IPS DF 6.9 (cell line): ENCODE data around the gene PODXL2.

Source experiments
- DNase-seq: peaks from one replicate; pipeline ENCODE4 v3.0.0-alpha.2; 2013; ENCODE audit warnings: low read depth, low spot score
- H3K27ac ChIP-seq: one replicate; pipeline ENCODE4 v1.5.1; 2013; ENCODE audit warnings: low read length, control low read depth
- H3K27me3 ChIP-seq: 2 replicates; pipeline ENCODE4 v1.6.1; 2013; ENCODE audit warnings: mild to moderate bottlenecking, low read length; ENCODE audit not compliant: control insufficient read depth, insufficient read depth
- H3K36me3 ChIP-seq: 2 replicates; pipeline ENCODE4 v1.6.1; 2013; ENCODE audit warnings: low read length; ENCODE audit not compliant: control insufficient read depth, insufficient read depth
- H3K4me1 ChIP-seq: 2 replicates; pipeline ENCODE4 v1.6.1; 2013; ENCODE audit warnings: low read length; ENCODE audit not compliant: control insufficient read depth, insufficient read depth
- H3K4me3 ChIP-seq: 2 replicates; pipeline ENCODE4 v1.5.1; 2013; ENCODE audit warnings: mild to moderate bottlenecking, low read length
- H3K9me3 ChIP-seq: 2 replicates; pipeline ENCODE4 v1.6.1; 2013; ENCODE audit warnings: low read length, inconsistent platforms; ENCODE audit not compliant: control insufficient read depth, insufficient read depth
- WGBS: extraction: QIAGEN DNeasy Blood & Tissue Kit; methylation state at CpG from one replicate; pipeline ENCODE4 v1.1.7; 2013; ENCODE audit warnings: mixed read lengths, missing lambda C conversion rate; ENCODE audit not compliant: insufficient read length, insufficient coverage; 5-methylcytosine and 5-hydroxymethylcytosine counted together

The PODXL2 gene

DNA sequence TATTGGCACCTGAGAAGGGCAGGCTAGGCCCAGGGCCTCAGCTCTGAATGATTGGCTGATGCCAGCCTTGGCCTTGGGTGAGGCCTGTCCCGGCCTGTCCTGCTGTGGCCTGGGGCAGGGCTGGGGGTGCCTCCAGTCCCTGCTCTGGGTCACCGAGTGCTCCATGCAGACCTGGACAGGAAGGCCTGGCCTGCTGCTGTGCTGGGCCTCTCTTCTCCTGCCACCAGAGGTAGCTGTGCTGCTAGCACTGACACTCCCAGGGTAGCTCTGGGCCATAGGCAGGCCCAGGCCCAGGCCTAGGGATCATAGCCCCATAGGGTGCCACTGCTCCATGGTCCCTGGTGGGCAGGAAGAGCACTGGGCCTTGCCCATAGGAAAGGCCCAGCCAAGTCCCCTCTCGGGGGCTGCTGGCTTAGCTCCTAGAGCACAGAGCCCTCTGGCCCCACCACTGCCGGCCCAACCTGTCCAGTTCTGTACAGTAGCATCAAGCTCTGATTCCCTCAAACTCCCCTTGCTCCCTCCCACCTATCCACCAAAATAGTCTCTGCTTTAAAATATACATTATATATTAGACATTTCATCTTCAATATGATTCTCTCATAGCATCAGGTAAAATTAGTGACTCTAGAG is 62.0 kb downstream of the PODXL2 start:
- WGBS, result no CpG with 5 or more reads among the region's 4 CpGs
- no peak for DNase-seq
- no peaks in the 10 kb centered on the region for H3K9me3 ChIP-seq
- no peak overlapping the region for H3K27ac ChIP-seq
- H3K36me3 ChIP-seq, result no peaks in the 10 kb centered on the region
- peaks cover 2% of the 10 kb centered on the region for H3K4me1 ChIP-seq
- H3K4me3 ChIP-seq, result no peak overlapping the region
- no peaks in the 10 kb centered on the region for H3K27me3 ChIP-seq

DNA sequence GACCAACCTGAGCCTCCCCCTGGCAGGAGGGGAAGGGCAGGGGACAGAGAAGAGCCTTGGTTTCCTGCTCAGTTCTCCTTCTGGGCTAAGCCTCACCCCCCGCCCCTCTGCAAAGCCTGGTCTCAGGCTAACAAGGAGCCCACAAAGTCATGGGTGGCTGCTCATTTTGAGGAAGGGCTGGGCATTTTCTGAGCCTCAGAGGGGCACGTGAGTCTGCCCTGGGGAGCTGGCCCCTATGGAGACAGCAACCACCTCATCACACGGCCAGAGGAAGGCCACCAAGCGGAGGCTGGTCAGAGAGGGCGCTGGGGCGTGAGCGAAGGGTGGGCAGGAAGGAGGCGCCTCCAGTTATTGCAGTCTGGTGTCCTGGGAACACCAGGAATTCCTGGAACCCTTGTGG is 62.5 kb downstream of the PODXL2 start:
- no peaks in the 10 kb centered on the region for H3K27me3 ChIP-seq
- peaks cover 2% of the 10 kb centered on the region for H3K4me1 ChIP-seq
- no peak overlapping the region for H3K27ac ChIP-seq
- no peak for DNase-seq
- no peak overlapping the region for H3K4me3 ChIP-seq
- H3K36me3 ChIP-seq, result no peaks in the 10 kb centered on the region
- H3K9me3 ChIP-seq, result no peaks in the 10 kb centered on the region
- WGBS, result no CpG with 5 or more reads among the region's 8 CpGs

DNA sequence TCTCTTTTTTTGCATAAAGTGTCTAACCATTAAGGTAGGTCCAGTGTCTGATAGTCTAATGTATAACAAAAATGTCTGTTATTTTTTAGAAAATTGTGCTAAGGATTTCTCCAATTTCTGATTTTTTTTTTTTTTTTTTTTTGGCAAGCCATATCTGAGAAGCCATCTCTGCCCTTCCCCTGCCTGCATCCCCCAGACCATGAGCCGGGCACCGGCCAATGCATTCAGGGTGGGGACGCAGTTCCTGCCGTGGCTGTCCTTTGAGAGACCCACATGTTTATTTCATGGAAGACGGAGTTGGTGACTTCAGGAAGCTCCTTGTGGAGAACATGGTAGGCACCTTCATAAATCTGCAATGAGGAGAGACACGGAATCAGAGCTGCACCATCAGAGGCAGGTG is 63.0 kb downstream of the PODXL2 start:
- Histone ChIP-seq H3K4me1 (peaks cover 3% of the 10 kb centered on the region), H3K27ac (no peak overlapping the region), H3K9me3 (no peaks in the 10 kb centered on the region), H3K4me3 (no peak overlapping the region), H3K36me3 (no peaks in the 10 kb centered on the region), H3K27me3 (no peaks in the 10 kb centered on the region)
- no CpG with 5 or more reads among the region's 6 CpGs for WGBS
- no peak for DNase-seq

DNA sequence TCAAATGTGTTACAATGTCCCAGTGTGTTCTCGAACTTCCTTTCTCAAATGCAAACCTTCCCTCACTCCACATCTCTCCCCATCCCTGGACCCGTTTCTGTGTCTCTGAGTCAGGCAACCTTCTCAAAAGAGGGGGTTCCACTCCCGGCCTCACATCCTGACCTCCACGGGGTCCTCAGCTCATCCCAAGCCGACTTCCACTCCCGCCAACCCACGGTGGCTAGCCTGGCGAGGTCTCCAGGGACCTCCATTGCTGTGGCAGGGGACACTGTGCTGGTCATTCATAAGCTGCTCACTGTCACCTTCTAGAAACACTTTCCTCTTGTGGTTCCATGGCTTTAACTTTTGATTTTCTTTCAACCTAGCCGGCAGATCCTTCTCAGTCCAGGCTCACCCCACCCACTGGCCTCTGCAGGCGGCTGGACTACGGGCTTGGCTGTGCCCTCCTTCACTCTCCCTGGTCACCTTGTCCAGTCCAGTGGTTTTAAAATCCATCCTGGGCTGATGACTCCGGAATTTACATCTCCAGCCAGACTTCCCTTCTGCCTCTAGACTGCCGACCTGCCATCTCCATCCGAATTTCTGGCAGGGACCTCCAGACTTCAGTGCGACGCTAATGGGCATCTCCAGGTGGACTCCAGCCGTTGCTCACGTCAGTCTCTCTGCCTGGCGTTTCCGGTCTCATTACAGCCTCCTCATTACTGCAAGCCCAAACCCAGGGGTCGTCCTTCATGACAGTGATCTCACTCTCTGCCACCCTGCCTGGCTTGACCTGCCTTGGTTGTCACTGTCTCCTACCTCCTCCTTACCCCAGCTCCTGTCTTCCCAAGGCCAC is 63.7 kb downstream of the PODXL2 start:
- Histone ChIP-seq H3K27ac (no peak overlapping the region), H3K36me3 (no peaks in the 10 kb centered on the region), H3K4me3 (no peak overlapping the region), H3K4me1 (peaks cover 3% of the 10 kb centered on the region), H3K27me3 (no peaks in the 10 kb centered on the region), H3K9me3 (no peaks in the 10 kb centered on the region)
- no CpG with 5 or more reads among the region's 21 CpGs for WGBS
- DNase-seq, result no peak

DNA sequence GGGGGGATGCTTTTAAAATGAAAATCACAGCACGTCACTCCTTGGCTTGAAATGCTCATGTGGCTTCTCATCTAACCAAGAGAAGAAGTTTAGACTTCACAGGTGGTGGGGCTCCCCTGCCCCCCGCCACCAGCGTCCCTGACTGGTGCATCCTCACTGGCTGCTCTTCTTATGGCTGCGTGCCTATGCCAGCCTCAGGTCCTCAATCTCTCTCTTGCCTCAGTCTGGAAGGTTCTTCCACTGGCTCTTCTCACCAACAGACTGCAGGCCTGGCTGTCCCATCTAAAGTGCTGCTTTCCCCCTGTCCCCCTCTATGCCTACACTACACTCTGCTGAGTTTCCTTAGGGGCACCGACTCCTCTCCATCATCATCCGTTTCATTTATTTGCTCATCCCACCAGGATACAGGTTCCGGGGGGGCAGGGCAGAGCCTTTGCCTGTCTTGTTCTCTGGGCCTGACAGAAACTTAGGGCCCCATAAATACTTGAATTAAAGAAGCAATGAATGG is 64.4 kb downstream of the PODXL2 start:
- WGBS, result no CpG with 5 or more reads among the region's 7 CpGs
- no peak overlapping the region for H3K27ac ChIP-seq
- H3K4me1 ChIP-seq, result peaks cover 3% of the 10 kb centered on the region
- DNase-seq, result no peak
- no peaks in the 10 kb centered on the region for H3K36me3 ChIP-seq
- H3K27me3 ChIP-seq, result no peaks in the 10 kb centered on the region
- H3K4me3 ChIP-seq, result no peak overlapping the region
- no peaks in the 10 kb centered on the region for H3K9me3 ChIP-seq

DNA sequence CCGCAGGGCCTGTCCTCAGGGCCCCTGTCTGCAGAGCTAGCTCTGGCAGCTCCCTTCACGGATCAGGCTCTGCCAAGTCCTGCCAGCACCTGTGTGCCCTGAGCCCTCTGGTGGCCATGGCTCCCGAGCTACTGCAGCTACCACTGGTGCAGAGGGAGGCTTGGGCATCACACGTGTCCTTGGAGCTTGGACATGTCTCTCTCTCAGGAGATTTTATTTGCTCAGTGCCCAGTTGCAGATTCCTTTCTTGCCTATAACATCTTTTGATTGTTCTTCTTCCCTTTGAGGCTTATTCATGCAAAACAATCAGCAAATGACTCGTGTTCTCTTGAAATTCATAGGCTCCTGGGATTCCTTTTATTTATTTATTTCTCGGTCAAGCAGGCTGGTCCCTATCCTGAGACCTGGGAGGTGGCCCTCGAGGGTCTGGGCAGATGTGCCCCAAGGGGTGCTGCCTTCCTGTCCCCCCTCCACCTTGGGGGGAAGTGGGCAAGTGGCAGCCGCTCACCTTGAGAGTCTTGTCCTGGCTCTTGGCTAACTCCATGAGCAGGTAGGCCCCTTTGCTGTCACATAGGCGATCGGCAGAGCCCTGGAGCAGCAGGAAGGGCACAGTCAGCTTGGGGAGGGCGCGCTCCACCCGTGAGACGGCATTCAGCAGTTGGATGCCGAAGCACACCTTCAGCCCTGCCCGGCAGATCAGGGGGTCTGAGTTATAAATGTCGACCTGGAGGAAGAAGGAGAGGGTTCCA is 65.7 kb downstream of the PODXL2 start:
- no CpG with 5 or more reads among the region's 17 CpGs for WGBS
- Histone ChIP-seq H3K9me3 (no peaks in the 10 kb centered on the region), H3K27me3 (no peaks in the 10 kb centered on the region), H3K4me1 (0 out of 2 replicates have a peak, but pooled peaks cover 1% of the 10 kb centered on the region), H3K36me3 (no peaks in the 10 kb centered on the region), H3K4me3 (no peak overlapping the region), H3K27ac (no peak overlapping the region)
- DNase-seq, result no peak

DNA sequence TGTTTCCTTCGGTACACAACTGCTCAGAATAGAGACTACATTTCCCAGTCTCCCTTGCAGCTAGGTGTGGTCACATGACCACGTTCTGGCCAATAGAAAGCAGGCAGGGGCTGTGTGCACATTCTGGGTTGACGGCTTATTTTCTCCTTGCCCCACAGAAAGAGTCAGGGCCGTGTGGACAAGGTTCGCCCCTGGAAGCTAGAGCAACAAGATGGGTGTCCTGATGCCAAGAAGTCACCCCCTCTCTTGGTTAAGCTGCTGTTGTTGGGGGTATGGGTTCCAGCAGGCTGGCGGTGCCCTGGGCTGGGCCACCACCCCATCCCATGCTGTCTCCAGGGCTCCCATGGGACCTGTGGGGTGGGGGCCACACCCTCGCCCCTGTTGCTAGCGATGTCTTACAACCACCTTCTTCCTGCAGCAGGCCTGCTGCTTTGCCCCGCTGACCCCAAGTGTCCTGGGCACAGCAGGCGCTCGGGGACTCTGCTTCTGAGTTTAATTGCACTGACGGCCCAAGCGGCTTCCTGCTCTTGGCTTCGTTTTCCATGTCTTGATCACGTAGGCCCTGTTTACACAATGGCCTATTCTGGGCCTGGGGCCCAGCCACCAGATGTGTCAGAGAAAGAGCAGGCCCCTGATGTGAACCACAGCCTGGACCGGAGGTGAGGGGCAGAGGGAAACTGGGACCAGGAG is 68.7 kb downstream of the PODXL2 start:
- H3K4me1 ChIP-seq, result 0 out of 2 replicates have a peak, but pooled peaks cover 1% of the 10 kb centered on the region
- DNase-seq, result no peak
- H3K9me3 ChIP-seq, result no peaks in the 10 kb centered on the region
- H3K4me3 ChIP-seq, result no peak overlapping the region
- H3K27me3 ChIP-seq, result no peaks in the 10 kb centered on the region
- H3K27ac ChIP-seq, result no peak overlapping the region
- H3K36me3 ChIP-seq, result no peaks in the 10 kb centered on the region
- WGBS, result no CpG with 5 or more reads among the region's 16 CpGs

DNA sequence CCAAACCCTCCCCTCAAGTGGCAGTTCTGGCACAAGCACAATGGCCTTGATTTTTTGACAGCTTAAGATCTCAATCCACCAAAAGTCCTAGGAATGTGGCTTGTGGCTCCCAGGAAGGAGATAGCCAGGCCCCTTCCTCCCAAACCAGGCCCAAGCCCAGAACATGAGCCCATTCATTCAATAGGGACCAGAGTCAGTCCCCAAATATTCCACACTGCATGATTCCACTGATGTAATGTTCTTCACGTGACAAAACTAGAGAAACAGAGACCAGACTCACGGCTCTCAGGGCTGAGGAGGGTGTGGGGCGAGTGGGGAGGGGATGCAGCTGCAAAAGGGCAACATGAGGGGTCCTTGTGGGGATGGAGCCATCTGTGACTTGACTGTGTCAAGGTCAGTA is 69.3 kb downstream of the PODXL2 start:
- no peaks in the 10 kb centered on the region for H3K36me3 ChIP-seq
- peaks cover 4% of the 10 kb centered on the region; the same call in 1 of the 2 replicates for H3K4me1 ChIP-seq
- no peak for DNase-seq
- no CpG with 5 or more reads among the region's 3 CpGs for WGBS
- H3K27ac ChIP-seq, result no peak overlapping the region
- no peak overlapping the region for H3K4me3 ChIP-seq
- H3K27me3 ChIP-seq, result no peaks in the 10 kb centered on the region
- H3K9me3 ChIP-seq, result no peaks in the 10 kb centered on the region

DNA sequence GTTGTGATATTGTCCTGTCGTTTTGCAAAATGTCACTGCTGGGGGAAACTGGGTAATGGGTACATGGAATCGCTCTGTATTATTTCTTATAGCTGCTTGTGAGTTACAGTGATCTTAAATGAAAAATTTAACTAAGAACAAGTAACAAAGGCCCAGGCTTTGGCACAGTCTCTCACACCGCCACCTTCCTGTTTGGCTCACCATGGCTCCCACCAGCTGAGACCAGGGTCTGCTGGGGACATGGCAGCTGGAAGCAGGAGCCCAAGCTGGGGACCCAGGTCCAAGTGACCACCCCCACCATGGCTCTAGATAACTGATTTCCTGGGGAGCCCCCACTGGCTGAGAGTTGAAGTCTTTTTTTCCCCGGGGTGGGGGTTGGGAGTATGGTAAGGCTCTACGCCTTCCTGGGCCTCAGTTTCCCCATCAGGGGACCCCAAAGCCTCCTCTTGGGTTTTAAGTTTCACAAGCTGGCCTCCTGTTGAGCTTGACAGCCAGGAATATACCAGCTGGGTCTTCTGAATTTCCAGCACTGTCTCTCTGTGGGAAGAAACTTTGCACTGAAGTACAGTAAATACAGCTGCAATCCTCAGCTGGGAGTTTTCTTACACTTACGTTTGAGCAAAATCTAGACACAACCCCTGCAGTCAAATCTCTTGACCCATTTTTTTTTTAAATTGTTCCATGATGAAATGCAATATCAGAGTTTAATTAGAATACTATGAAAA is 69.9 kb downstream of the PODXL2 start:
- H3K27me3 ChIP-seq, result no peaks in the 10 kb centered on the region
- H3K9me3 ChIP-seq, result no peaks in the 10 kb centered on the region
- no CpG with 5 or more reads among the region's 6 CpGs for WGBS
- no peak for DNase-seq
- no peaks in the 10 kb centered on the region for H3K36me3 ChIP-seq
- H3K27ac ChIP-seq, result no peak overlapping the region
- no peak overlapping the region for H3K4me3 ChIP-seq
- H3K4me1 ChIP-seq, result peaks cover 4% of the 10 kb centered on the region; the same call in 1 of the 2 replicates
